NCI-H1694 treated with DMSO at 0.1 percent for 48 hours (cell line): ENCODE results near the gene HOXC13.

ENCODE experiments used
- DNase-seq: peaks from one replicate; lab custom pipeline; 2025; lab: John Stamatoyannopoulos, UW

The HOXC13 gene

GRCh38 chr12:53970451-53970850, 31.8 kb downstream of the HOXC13 start:
- DNase-seq: no peak

DNA sequence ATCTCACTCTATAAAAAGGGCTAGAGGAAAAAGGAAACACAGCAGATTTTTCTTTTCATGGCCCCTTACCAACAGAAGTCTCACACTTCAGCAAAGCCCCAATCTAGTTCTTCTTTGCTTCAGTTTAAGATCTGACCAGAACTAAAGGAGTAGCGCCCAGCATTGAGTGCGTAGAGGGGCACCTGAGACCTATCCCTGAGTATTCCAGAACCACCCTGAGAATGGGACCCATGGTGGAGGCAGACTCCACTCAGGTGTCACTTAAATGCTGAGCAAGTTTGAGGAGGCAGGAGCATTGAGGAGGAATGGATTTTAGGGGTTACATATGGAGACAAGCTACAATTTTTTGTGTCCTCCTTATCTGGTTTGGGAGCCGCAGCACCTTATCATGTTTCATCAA, 32.5 kb downstream of the HOXC13 start:
- DNase-seq: no peak

DNA sequence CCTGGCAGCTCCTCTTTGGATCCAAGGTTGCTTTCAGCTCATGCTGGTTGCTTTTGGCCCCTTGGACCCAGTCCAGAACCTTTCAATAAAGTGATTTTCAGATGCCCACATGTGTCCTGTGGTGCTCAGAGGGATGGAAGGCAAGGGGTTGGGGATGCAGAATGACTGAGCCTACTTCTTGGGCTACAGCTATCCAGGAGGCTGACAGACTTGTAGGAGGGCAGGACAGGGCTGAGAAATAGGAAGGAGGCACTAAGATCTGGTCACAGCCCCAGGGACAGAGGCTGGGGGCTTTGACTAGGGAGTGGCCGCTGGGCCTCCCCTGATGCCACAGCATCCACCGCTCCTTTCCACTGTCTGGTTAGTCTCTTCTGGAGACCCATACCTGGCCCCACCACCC, 33.1 kb downstream of the HOXC13 start:
- no peak for DNase-seq

- DNase-seq: no peak
Observed at GRCh38 chr12:53972152-53972702, 33.6 kb downstream of the HOXC13 start.

DNA sequence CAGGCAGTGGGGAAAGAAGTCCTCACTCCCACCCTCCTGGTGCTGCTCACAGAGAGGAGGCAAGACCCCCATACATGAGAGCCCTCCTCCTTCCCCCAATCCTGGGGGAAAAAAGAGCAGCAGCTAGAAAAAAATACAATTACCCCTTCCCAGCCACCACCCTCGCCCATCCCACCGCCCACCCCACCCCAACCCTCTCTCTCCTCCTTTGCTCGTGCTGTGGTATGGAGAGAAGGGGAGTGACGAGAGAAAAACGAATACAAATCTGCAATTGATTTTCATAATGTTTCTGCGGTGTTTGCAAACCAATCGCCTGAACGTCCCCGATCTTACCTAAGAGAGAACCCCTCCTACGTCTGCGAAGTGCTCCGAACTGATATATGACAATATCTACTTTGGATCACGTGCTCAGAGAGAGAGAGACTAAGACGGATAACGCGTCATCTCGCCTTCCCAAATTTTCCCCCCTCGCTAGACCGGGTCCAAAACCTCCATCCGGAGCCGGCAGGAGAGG, 34.1 kb downstream of the HOXC13 start, which contains the start of gene HOXC11:
HOXC11 (plus strand) TSS at position 405 of the 514 bp plus-strand sequence. CDS start 116 bp downstream, outside the sequence.
- DNase-seq: no peak

DNA sequence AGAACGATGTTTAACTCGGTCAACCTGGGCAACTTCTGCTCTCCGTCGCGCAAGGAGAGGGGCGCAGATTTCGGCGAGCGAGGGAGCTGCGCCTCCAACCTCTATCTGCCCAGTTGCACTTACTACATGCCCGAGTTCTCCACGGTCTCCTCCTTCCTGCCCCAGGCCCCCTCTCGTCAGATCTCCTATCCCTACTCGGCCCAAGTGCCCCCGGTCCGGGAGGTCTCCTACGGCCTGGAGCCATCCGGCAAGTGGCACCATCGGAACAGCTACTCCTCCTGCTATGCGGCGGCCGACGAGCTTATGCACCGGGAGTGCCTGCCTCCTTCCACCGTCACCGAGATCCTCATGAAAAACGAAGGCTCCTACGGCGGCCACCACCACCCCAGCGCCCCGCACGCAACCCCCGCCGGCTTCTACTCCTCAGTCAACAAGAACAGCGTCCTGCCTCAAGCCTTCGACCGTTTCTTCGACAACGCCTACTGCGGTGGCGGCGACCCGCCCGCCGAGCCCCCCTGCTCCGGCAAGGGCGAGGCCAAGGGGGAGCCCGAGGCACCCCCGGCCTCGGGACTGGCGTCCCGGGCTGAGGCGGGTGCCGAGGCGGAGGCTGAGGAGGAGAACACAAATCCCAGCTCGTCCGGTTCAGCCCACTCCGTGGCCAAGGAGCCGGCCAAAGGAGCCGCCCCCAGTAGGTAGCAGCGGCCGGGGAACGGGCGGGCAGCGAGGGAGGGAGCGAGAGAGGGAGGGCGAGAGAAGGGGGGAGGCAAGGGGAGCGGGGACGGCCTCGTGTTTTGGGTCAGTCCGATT, 34.8 kb downstream of the HOXC13 start:
- DNase-seq: no peak

- no peak for DNase-seq
Observed at GRCh38 chr12:53974084-53975063, 35.7 kb downstream of the HOXC13 start, which contains the start of gene HOTAIR. Gene HOTAIR, minus strand, starts transcription at chr12:53974954.

GRCh38 chr12:53975064-53975471, 36.4 kb downstream of the HOXC13 start:
- DNase-seq: no peak

DNA sequence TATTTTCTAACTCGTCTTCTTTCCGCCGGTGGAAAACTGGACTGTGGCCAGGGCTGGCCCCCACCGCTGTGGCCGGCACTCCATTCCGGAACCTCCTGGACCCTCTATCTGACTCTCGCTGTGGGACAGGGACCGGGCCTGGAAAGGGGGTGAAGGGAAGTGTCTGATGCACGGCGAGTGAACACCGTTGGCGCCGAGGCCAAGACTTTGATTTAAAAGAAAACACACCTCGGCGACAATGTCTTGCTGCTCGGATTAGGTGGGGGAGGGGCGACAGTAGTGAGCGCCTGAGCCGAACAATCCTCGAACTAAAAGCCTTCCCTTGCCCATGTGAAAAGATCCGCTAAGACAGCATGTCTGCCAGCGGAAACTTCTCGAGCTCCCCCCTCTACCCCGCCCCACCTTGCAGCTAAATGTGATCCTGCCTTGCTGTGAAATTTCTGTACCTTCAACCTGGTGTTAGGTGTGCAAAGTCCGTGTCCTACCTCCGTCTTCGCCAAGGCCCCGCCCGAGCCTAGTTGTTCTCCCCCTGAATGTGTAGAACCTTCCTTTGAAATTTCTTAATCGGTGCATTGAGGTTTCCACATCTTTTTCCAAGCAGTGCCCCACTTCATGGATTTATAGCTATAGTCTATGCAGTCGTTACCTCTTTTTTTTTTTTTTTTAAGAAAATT, 37.0 kb downstream of the HOXC13 start:
- no peak for DNase-seq

GRCh38 chr12:53976172-53976822, 37.7 kb downstream of the HOXC13 start:
- DNase-seq: peak; percentile 53

- DNase-seq: no peak
Observed at GRCh38 chr12:53976823-53977595, 38.4 kb downstream of the HOXC13 start.

GRCh38 chr12:53977596-53978445, 39.2 kb downstream of the HOXC13 start:
- no peak for DNase-seq

GRCh38 chr12:53978477-53979356, 40.1 kb downstream of the HOXC13 start:
- DNase-seq: no peak

GRCh38 chr12:53980104-53980801, 41.6 kb downstream of the HOXC13 start:
- no peak for DNase-seq

GRCh38 chr12:53980802-53981496, 42.3 kb downstream of the HOXC13 start:
- no peak for DNase-seq

DNA sequence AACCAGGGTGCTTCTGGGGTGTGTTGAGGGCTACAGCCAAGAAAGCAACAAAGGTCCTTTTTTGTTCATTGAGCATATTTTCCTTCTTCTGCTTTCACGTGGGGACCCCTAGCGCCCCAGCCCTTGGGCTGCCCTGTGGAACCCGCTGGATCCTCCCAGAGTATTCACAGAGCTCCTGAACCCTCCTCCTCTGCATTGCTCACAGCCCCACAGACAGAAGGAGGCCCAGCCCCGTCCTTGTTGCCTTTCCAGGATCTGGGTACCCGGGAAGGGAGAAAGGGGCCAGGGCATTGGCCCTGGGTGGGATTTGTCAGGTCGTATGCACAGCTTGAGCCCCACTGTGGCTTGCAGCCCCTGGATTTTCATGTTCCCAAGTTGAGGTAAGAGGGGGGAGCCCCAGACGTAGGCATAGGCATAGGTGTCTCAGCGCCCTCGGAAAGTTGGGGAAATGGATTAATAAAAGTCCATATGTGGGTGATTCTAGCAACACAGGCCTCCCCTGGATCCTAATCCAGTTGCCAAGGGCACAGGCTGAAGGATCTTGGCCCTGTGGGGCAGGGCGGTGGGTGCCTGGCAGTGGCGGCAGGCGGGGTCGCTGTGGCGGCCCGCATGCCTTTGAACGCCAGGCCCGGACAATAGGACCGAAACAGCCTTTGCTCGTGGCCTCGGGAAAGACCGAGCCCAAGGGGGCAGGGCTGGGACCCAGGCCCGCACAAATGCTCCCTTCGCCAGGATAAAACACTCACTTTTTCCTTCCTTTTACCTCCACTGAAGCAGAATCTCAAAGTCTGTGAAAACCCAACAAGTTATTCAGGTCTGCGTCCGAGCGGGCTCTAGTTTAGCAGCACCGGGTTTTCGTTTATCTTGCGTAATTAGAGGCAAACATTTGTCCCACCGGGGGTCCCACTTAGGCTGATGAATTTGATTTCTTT, 43.3 kb downstream of the HOXC13 start:
- no peak for DNase-seq
